Muscle layer of colon (tissue), 2 donors: Measurements from ENCODE around the gene MYO6.

Experiments used
- H3K27ac ChIP-seq: one replicate; pipeline ENCODE4 v1.7.0; 2013; ENCODE audit warnings: low read depth, mild to moderate bottlenecking, low read length, moderate library complexity
- H3K27me3 ChIP-seq, 2 donors: one replicate each; pipeline ENCODE4 v1.7.0; 2013; ENCODE audit warnings: low read length in 2 of 2, mild to moderate bottlenecking in 2 of 2; ENCODE audit not compliant: insufficient read depth in 2 of 2, control insufficient read depth in 1 of 2
- H3K36me3 ChIP-seq: one replicate; pipeline ENCODE4 v1.7.0; 2013; ENCODE audit warnings: mild to moderate bottlenecking, low read length; ENCODE audit not compliant: insufficient read depth
- H3K4me1 ChIP-seq: one replicate; pipeline ENCODE4 v1.7.0; 2013; ENCODE audit warnings: mild to moderate bottlenecking, low read length; ENCODE audit not compliant: insufficient read depth
- H3K4me3 ChIP-seq, 2 donors: one replicate each; pipeline ENCODE4 v1.7.0; 2013; ENCODE audit warnings: low read length in 2 of 2, low read depth in 1 of 2, mild to moderate bottlenecking in 1 of 2, moderate library complexity in 1 of 2
- H3K9ac ChIP-seq: one replicate; pipeline ENCODE4 v1.7.0; 2013; ENCODE audit warnings: low read length
- H3K9me3 ChIP-seq: one replicate; pipeline ENCODE4 v1.7.0; 2013; ENCODE audit warnings: mild to moderate bottlenecking, low read length
- donor health status: abdominal sarcoma.
- donor health status: Adenocarcinoma of cecum.

MYO6 gene

GRCh38 chr6:75968143-75968542 is 219.1 kb downstream of the MYO6 start:
- H3K27ac ChIP-seq, result no peak overlapping the region
- H3K27me3 ChIP-seq, result no peaks in the 10 kb centered on the region
- H3K4me1 ChIP-seq, result no peaks in the 10 kb centered on the region
- H3K4me3 ChIP-seq, result no peak overlapping the region
- no peaks in the 10 kb centered on the region for H3K9me3 ChIP-seq
- no peaks in the 10 kb centered on the region for H3K36me3 ChIP-seq
- no peak overlapping the region for H3K9ac ChIP-seq
